Prostate gland (tissue), 2 donors: Measurements from ENCODE around the gene PHB1. TPM values are rescaled to one million over a fixed set of nuclear protein-coding genes. Genes with fewer than 3 reads are reported as not detected.

Experiments
- DNase-seq: peaks from one replicate; pipeline ENCODE4 v3.0.0-alpha.2; 2019; ENCODE audit warnings: low spot score
- H3K27ac ChIP-seq, 2 donors: fragments of 200-600 bp; sonication (generic); 2 replicates each; pipeline ENCODE4 v1.5.1; 2017 to 2019
- H3K27me3 ChIP-seq: fragments of 200-600 bp; sonication (generic); replicated peaks from 2 replicates; pipeline ENCODE4 v1.5.1; 2019; ENCODE audit not compliant: insufficient read depth
- H3K36me3 ChIP-seq, 2 donors: fragments of 200-600 bp; sonication (generic); 1 replicate in 1 of 2; 2 replicates in 1 of 2; pipeline versions ENCODE4 v1.5.1 to v1.8.1; 2017 to 2019
- H3K4me1 ChIP-seq: fragments of 200-600 bp; sonication (generic); replicated peaks from 2 replicates; pipeline ENCODE4 v1.5.1; 2019
- H3K4me3 ChIP-seq, 2 donors: fragments of 200-600 bp; sonication (generic); 2 replicates each; pipeline ENCODE4 v1.5.1; 2017 to 2019
- H3K9me3 ChIP-seq: fragments of 200-600 bp; sonication (generic); 2 replicates; pipeline ENCODE4 v1.5.1; 2017
- POLR2A ChIP-seq: fragments of 450-650 bp; IDR thresholded peaks from one replicate; pipeline ENCODE4 v1.6.1; 2016; ENCODE audit warnings: antibody characterized with exemption, mild to moderate bottlenecking
- POLR2AphosphoS5 ChIP-seq: sonication (generic); formaldehyde crosslinking; IDR thresholded peaks from one replicate; pipeline ENCODE4 v1.6.1; 2017; ENCODE audit warnings: antibody characterized with exemption
- WGBS: methylation state at CpG from one replicate; pipeline ENCODE4 v1.1.5; 2018; 5-methylcytosine and 5-hydroxymethylcytosine counted together
- intact Hi-C: fragments of 100-400 bp; cut with DNase I; formaldehyde crosslinking; loops from one replicate; pipeline ENCODE4 v1.14.2; 2022
- total RNA-seq, 2 donors: library from RNA; depleted of rRNA; stranded (reverse); fragments of >200 nt; gene quantifications; one replicate each; pipeline ENCODE4 v1.1.0, GENCODE V29; 2016
- TF ChIP-seq, protein P1 (sequence below), 4 experiments: fragments of 200-600 bp in 2 of 4; fragments of 450-650 bp in 2 of 4; sonication (generic) in 2 of 4; IDR thresholded peaks; 1 replicate in 3 of 4; 2 replicates in 1 of 4; pipeline ENCODE4 v1.5.1; 2016 to 2019; ENCODE audit warnings: antibody characterized with exemption in 4 of 4, mild to moderate bottlenecking in 2 of 4, moderate library complexity in 2 of 4

The PHB1 gene
- total RNA-seq, 2 donors from 2014 or later, result 105 to 135 TPM

DNA sequence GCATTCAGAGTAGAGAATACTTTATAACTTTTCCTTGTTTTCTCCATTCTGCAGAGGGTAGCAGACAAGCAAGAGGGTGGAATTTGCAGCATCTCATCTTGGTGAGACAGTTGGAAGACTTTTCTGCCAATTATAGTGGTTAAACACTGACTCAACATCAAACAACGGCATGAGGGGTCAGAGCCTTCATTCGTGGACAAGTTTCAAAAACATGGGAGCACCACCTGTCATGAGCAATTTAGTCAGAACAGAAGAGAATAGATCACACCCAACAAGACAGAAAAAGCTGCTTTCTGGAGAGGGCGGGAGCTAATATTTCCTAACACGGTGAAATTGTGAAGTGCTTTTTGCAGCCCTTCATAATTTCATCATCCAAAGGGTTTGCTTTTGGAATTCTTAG lies 34.8 kb downstream of the PHB1 start:
- no peak for DNase-seq
- Histone ChIP-seq H3K4me1 (no peaks in the 10 kb centered on the region), H3K4me3 (no peak overlapping the region), H3K9me3 (no peaks in the 10 kb centered on the region), H3K36me3 (no peaks in the 10 kb centered on the region), H3K27ac (no peak overlapping the region), H3K27me3 (no peaks in the 10 kb centered on the region)
- TF ChIP-seq POLR2A (no peak), POLR2AphosphoS5 (no peak)
- TF ChIP-seq, protein P1, sequence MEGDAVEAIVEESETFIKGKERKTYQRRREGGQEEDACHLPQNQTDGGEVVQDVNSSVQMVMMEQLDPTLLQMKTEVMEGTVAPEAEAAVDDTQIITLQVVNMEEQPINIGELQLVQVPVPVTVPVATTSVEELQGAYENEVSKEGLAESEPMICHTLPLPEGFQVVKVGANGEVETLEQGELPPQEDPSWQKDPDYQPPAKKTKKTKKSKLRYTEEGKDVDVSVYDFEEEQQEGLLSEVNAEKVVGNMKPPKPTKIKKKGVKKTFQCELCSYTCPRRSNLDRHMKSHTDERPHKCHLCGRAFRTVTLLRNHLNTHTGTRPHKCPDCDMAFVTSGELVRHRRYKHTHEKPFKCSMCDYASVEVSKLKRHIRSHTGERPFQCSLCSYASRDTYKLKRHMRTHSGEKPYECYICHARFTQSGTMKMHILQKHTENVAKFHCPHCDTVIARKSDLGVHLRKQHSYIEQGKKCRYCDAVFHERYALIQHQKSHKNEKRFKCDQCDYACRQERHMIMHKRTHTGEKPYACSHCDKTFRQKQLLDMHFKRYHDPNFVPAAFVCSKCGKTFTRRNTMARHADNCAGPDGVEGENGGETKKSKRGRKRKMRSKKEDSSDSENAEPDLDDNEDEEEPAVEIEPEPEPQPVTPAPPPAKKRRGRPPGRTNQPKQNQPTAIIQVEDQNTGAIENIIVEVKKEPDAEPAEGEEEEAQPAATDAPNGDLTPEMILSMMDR (IDR thresholded peaks at IDR 0.05), result no peak
- intact Hi-C loops, result no loop called here
- WGBS, result 72% methylated on average over 4 of the region's 4 CpGs

DNA sequence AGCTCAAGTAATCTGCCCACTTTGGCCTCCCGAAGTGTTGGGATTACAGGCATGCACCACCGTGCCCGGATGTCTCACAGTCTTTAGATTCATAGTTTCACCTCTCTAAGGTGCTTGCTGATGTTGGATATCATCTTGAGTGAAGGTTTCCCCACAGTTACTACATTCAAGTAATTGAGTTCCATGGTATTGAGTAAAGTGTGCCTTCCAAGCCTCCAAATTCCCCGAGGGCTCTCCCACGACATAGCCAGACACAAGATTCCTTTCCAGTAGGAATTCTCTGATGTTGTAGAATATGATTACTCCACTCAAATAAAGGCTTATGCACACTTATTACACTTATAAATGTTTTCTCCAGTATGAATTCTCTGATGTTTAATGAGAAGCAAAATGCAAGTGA lies 36.4 kb downstream of the PHB1 start:
- Histone ChIP-seq H3K4me3 (no peak overlapping the region), H3K27me3 (no peaks in the 10 kb centered on the region), H3K36me3 (no peaks in the 10 kb centered on the region), H3K9me3 (no peaks in the 10 kb centered on the region), H3K27ac (no peak overlapping the region), H3K4me1 (no peaks in the 10 kb centered on the region)
- no peak for DNase-seq
- TF ChIP-seq, protein P1 (IDR thresholded peaks at IDR 0.05), result no peak
- TF ChIP-seq POLR2AphosphoS5, result no peak
- no peak for TF ChIP-seq POLR2A
- 85% methylated on average over 5 of the region's 5 CpGs for WGBS
- intact Hi-C loops, result no loop called here

DNA sequence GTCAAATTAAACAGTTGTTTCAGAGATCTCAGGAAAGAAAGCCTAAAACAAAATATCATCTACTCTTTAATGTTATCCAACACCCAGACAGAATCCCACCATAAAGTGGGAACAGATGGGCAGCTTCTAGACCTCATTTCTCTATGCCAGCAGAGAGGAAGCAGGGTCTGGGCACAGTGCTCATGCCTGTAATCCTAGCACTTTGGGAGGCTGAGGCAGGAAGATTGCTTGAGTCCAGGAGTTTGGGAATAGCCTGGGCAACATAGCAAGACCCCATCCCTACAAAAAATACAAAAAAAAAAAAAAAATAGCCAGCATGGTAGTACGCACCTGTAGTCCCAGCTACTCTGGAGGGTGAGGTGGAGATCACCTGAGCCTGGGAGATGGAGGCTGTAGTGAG lies 39.1 kb downstream of the PHB1 start:
- TF ChIP-seq, protein P1 (IDR thresholded peaks at IDR 0.05), result no peak
- TF ChIP-seq POLR2AphosphoS5, result no peak
- WGBS, result 100% methylated on average over 1 of the region's 1 CpG
- DNase-seq, result no peak
- Histone ChIP-seq H3K27ac (no peak overlapping the region), H3K4me3 (no peak overlapping the region), H3K9me3 (no peaks in the 10 kb centered on the region), H3K4me1 (no peaks in the 10 kb centered on the region), H3K27me3 (no peaks in the 10 kb centered on the region), H3K36me3 (no peaks in the 10 kb centered on the region)
- intact Hi-C loops, result no loop called here

DNA sequence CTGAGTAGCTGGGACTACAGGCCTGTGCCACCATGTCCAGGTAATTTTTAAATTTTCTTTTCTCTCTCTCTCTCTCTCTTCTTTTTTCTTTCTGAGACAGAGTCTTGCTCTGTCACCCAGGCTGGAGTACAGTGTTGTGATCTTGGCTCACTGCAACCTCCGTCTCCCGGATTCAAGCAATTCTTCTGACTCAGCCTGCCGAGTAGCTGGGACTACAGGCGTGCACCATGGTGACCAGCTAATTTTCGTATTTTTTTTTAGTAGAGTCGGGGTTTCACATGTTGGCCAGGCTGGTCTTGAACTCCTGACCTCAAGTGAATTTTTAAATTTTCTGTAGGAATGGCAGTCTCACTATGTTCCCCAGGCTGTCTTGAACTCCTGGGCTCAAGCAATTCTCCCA lies 41.6 kb downstream of the PHB1 start:
- no peak for DNase-seq

DNA sequence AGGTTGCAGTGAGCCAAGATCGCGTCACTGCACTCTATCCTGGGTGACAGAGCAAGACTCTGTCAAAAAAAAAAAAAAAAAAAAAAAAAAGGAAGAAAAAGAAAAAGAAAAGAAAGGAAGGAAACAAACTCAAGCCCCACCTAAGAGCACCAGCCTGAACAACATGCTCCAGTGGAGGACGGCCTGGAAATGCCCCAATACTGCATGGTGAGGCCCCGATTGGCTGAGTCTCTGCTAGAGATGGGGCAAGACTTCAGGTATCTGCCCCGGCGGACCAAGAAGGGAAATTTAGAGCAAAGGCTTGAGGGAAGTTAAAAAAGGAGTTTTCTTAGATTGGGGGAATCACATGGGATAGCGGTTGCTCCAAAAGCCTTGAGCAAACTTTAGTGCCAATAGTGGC lies 42.3 kb downstream of the PHB1 start:
- DNase-seq, result no peak
- H3K4me1 ChIP-seq, result no peaks in the 10 kb centered on the region
- no peaks in the 10 kb centered on the region for H3K36me3 ChIP-seq
- no peaks in the 10 kb centered on the region for H3K27me3 ChIP-seq
- no peak overlapping the region for H3K27ac ChIP-seq
- H3K9me3 ChIP-seq, result no peaks in the 10 kb centered on the region
- H3K4me3 ChIP-seq, result no peak overlapping the region
- 74% methylated on average over 7 of the region's 7 CpGs for WGBS
- TF ChIP-seq POLR2AphosphoS5, result no peak
- no peak for TF ChIP-seq POLR2A
- TF ChIP-seq, protein P1 (IDR thresholded peaks at IDR 0.05), result no peak
- intact Hi-C loops, result no loop called here

More for the DNA sequence above, 41.6 kb downstream of the PHB1 start:
- Histone ChIP-seq H3K27ac (no peak overlapping the region), H3K36me3 (no peaks in the 10 kb centered on the region), H3K27me3 (no peaks in the 10 kb centered on the region), H3K4me1 (no peaks in the 10 kb centered on the region), H3K4me3 (no peak overlapping the region), H3K9me3 (no peaks in the 10 kb centered on the region)
- TF ChIP-seq, protein P1 (IDR thresholded peaks at IDR 0.05), result no peak
- 91% methylated on average over 6 of the region's 6 CpGs for WGBS
- intact Hi-C loops, result no loop called here
